Measurements from ENCODE around the gene ROPN1. TPM values are rescaled to one million over a fixed set of nuclear protein-coding genes. Genes with fewer than 3 reads are reported as not detected.
A peak's percentile ranks its signal among the peaks of the same experiment; 100 is the strongest.

Gene ROPN1
- total and polyA plus RNA-seq, 10 of the 15 experiments (the other 5 are each of a cell fraction or from before 2014, with no cell fraction given) = not detected

DNA sequence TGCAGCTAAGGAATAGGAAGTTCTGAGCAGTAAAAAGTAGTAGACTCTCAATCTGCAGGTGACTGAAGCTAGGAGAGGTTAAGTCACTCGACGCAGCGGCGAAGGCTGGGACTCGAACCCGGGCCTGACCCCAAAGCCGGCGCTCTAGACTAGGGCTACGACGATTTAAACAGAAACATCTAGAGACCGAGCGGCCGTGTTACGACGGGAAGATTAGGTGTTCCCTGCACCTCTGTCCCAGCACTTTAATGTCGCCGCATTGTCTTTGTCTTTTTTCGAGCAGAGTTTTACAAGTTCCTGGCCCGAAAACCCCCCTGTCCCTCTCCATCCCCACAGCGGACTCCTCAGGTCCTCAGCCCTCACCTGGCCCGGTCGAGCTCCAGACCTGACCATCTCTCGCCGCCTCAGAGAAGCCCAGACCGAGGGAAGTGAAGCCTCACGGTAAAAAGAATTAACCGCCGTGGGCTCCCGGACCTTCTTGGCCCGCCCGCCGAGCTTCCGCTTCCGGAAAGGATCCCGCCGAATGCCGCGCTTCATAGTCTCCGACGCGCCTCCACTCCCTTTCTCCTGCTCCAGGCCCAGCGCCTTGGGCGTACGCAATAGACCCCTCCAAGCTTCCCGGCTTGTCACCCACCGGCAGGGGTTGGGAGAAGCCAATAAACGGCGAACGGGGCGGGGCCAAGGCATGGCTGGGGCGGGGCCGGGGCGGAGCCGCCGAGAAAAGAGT lies 31.0 kb downstream of the ROPN1 start, which contains the start of gene CCDC14 (continued):
- TF ChIP-seq, protein P1, sequence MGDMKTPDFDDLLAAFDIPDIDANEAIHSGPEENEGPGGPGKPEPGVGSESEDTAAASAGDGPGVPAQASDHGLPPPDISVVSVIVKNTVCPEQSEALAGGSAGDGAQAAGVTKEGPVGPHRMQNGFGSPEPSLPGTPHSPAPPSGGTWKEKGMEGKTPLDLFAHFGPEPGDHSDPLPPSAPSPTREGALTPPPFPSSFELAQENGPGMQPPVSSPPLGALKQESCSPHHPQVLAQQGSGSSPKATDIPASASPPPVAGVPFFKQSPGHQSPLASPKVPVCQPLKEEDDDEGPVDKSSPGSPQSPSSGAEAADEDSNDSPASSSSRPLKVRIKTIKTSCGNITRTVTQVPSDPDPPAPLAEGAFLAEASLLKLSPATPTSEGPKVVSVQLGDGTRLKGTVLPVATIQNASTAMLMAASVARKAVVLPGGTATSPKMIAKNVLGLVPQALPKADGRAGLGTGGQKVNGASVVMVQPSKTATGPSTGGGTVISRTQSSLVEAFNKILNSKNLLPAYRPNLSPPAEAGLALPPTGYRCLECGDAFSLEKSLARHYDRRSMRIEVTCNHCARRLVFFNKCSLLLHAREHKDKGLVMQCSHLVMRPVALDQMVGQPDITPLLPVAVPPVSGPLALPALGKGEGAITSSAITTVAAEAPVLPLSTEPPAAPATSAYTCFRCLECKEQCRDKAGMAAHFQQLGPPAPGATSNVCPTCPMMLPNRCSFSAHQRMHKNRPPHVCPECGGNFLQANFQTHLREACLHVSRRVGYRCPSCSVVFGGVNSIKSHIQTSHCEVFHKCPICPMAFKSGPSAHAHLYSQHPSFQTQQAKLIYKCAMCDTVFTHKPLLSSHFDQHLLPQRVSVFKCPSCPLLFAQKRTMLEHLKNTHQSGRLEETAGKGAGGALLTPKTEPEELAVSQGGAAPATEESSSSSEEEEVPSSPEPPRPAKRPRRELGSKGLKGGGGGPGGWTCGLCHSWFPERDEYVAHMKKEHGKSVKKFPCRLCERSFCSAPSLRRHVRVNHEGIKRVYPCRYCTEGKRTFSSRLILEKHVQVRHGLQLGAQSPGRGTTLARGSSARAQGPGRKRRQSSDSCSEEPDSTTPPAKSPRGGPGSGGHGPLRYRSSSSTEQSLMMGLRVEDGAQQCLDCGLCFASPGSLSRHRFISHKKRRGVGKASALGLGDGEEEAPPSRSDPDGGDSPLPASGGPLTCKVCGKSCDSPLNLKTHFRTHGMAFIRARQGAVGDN (IDR thresholded peaks at IDR 0.05) = no peak
- TF ChIP-seq, protein P2, sequence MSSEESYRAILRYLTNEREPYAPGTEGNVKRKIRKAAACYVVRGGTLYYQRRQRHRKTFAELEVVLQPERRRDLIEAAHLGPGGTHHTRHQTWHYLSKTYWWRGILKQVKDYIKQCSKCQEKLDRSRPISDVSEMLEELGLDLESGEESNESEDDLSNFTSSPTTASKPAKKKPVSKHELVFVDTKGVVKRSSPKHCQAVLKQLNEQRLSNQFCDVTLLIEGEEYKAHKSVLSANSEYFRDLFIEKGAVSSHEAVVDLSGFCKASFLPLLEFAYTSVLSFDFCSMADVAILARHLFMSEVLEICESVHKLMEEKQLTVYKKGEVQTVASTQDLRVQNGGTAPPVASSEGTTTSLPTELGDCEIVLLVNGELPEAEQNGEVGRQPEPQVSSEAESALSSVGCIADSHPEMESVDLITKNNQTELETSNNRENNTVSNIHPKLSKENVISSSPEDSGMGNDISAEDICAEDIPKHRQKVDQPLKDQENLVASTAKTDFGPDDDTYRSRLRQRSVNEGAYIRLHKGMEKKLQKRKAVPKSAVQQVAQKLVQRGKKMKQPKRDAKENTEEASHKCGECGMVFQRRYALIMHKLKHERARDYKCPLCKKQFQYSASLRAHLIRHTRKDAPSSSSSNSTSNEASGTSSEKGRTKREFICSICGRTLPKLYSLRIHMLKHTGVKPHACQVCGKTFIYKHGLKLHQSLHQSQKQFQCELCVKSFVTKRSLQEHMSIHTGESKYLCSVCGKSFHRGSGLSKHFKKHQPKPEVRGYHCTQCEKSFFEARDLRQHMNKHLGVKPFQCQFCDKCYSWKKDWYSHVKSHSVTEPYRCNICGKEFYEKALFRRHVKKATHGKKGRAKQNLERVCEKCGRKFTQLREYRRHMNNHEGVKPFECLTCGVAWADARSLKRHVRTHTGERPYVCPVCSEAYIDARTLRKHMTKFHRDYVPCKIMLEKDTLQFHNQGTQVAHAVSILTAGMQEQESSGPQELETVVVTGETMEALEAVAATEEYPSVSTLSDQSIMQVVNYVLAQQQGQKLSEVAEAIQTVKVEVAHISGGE (CRISPR knock-in tag; IDR thresholded peaks at IDR 0.05) = peak; percentile 60
- TF ChIP-seq RFX5 (IDR thresholded peaks at IDR 0.05; ENCODE audit: low read depth, low read length) (no peak), SMARCA5 (IDR thresholded peaks at IDR 0.05) (no peak), RCOR1 (conservative IDR thresholded peaks at IDR 0.05; ENCODE audit: low read depth, low read length) (no peak), PAX5 (IDR thresholded peaks at IDR 0.05; ENCODE audit: borderline replicate concordance, low read depth, low read length) (no peak), CBX3 (IDR thresholded peaks at IDR 0.05; ENCODE audit: borderline replicate concordance, low read depth) (no peak), ZBED1 (IDR thresholded peaks at IDR 0.05; ENCODE audit: borderline replicate concordance) (no peak), JUNB (IDR thresholded peaks at IDR 0.05) (no peak), SPI1 (IDR thresholded peaks at IDR 0.05; ENCODE audit: borderline replicate concordance, insufficient read depth, low read depth, low read length) (no peak), CREB1 (IDR thresholded peaks at IDR 0.05; ENCODE audit: low read depth) (peak; percentile 13; the same call in 1 of the 2 replicates), MEF2A (IDR thresholded peaks at IDR 0.05; ENCODE audit: insufficient read depth, low read depth, low read length) (no peak), MXI1 (IDR thresholded peaks at IDR 0.05; ENCODE audit: low read depth, low read length) (peak; percentile 45; the same call in 1 of the 2 replicates), HDAC6 (IDR thresholded peaks at IDR 0.05; ENCODE audit: unreplicated experiment) (no peak)
- TF ChIP-seq, protein P3, sequence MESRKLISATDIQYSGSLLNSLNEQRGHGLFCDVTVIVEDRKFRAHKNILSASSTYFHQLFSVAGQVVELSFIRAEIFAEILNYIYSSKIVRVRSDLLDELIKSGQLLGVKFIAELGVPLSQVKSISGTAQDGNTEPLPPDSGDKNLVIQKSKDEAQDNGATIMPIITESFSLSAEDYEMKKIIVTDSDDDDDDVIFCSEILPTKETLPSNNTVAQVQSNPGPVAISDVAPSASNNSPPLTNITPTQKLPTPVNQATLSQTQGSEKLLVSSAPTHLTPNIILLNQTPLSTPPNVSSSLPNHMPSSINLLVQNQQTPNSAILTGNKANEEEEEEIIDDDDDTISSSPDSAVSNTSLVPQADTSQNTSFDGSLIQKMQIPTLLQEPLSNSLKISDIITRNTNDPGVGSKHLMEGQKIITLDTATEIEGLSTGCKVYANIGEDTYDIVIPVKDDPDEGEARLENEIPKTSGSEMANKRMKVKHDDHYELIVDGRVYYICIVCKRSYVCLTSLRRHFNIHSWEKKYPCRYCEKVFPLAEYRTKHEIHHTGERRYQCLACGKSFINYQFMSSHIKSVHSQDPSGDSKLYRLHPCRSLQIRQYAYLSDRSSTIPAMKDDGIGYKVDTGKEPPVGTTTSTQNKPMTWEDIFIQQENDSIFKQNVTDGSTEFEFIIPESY (IDR thresholded peaks at IDR 0.05) = no peak
- TF ChIP-seq, protein P4, sequence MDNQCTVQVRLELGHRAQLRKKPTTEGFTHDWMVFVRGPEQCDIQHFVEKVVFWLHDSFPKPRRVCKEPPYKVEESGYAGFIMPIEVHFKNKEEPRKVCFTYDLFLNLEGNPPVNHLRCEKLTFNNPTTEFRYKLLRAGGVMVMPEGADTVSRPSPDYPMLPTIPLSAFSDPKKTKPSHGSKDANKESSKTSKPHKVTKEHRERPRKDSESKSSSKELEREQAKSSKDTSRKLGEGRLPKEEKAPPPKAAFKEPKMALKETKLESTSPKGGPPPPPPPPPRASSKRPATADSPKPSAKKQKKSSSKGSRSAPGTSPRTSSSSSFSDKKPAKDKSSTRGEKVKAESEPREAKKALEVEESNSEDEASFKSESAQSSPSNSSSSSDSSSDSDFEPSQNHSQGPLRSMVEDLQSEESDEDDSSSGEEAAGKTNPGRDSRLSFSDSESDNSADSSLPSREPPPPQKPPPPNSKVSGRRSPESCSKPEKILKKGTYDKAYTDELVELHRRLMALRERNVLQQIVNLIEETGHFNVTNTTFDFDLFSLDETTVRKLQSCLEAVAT (IDR thresholded peaks at IDR 0.05) = no peak
